GM12801 (cell line): Measurements from ENCODE around the gene GINS1.

Experiments
- TF ChIP-seq, protein P1 (sequence below): IDR thresholded peaks from one replicate; pipeline ENCODE4 v1.5.1; 2011; ENCODE audit warnings: control low read depth; ENCODE audit not compliant: insufficient read length; ENCODE audit errors: extremely low read depth

Gene GINS1

GRCh38 chr20:25481235-25481917 is 73.9 kb downstream of the GINS1 start:
- TF ChIP-seq, protein P1, sequence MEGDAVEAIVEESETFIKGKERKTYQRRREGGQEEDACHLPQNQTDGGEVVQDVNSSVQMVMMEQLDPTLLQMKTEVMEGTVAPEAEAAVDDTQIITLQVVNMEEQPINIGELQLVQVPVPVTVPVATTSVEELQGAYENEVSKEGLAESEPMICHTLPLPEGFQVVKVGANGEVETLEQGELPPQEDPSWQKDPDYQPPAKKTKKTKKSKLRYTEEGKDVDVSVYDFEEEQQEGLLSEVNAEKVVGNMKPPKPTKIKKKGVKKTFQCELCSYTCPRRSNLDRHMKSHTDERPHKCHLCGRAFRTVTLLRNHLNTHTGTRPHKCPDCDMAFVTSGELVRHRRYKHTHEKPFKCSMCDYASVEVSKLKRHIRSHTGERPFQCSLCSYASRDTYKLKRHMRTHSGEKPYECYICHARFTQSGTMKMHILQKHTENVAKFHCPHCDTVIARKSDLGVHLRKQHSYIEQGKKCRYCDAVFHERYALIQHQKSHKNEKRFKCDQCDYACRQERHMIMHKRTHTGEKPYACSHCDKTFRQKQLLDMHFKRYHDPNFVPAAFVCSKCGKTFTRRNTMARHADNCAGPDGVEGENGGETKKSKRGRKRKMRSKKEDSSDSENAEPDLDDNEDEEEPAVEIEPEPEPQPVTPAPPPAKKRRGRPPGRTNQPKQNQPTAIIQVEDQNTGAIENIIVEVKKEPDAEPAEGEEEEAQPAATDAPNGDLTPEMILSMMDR, result no peak

- TF ChIP-seq, protein P1, result no peak
These were observed 74.4 kb downstream of the GINS1 start for GRCh38 chr20:25481918-25482253.

GRCh38 chr20:25483431-25484132 is 76.1 kb downstream of the GINS1 start:
- TF ChIP-seq, protein P1, result no peak

- TF ChIP-seq, protein P1, result no peak
These were observed 76.9 kb downstream of the GINS1 start for GRCh38 chr20:25484224-25484846.

GRCh38 chr20:25484911-25485511 is 77.5 kb downstream of the GINS1 start:
- TF ChIP-seq, protein P1, result no peak

DNA sequence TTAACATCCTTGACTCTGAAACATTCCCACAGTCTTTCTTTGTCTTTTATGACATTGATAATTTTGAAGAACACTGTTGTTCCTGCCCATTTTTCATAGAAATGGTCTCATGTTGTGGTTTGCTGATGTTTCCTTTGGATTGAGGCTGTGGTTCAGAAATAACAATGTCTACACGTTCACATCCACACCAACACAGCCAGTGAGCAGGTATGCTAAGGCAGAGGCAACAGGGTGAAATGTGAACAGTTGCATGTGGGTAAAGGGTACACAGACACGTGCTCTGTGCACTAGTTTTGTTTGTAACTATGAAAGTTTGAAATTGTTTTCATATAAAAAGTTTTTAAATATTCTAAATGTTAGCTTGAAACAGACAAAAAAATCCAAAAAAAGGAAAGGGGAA is 78.4 kb downstream of the GINS1 start:
- TF ChIP-seq, protein P1, result no peak

GRCh38 chr20:25486377-25486776 is 78.9 kb downstream of the GINS1 start:
- TF ChIP-seq, protein P1, result no peak
